ENCODE measurements around the gene PAX3.

DNA sequence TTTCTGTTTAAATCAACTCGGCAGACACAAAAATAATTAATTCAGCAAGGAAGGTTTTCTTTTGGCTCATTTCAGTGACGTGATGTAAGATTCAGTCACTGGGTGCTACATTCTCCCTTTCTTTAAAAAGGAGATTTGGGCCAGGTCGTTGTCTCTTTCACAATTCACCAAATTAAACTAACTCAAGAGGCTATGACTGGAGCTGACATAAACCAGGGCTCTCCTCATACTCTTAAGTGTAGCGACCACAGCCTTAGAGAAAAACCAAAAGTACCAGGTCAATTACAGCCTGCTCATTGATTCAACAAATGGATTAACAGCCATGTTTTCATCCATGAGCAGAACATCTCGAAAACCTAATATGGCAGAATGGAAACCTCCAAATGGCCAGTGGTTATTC, 85.7 kb downstream of the PAX3 start:
- no peak for TF ChIP-seq YY1 (IDR thresholded peaks at IDR 0.05; ENCODE audit: extremely low read depth, insufficient replicate concordance, low read depth, low read length)
- TF ChIP-seq, protein P1, sequence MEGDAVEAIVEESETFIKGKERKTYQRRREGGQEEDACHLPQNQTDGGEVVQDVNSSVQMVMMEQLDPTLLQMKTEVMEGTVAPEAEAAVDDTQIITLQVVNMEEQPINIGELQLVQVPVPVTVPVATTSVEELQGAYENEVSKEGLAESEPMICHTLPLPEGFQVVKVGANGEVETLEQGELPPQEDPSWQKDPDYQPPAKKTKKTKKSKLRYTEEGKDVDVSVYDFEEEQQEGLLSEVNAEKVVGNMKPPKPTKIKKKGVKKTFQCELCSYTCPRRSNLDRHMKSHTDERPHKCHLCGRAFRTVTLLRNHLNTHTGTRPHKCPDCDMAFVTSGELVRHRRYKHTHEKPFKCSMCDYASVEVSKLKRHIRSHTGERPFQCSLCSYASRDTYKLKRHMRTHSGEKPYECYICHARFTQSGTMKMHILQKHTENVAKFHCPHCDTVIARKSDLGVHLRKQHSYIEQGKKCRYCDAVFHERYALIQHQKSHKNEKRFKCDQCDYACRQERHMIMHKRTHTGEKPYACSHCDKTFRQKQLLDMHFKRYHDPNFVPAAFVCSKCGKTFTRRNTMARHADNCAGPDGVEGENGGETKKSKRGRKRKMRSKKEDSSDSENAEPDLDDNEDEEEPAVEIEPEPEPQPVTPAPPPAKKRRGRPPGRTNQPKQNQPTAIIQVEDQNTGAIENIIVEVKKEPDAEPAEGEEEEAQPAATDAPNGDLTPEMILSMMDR (IDR thresholded peaks at IDR 0.05 in 2 of 3, conservative IDR thresholded peaks at IDR 0.05 in 1 of 3; ENCODE audit: borderline replicate concordance in 1 of 3, insufficient read depth in 1 of 3, low read depth in 2 of 3, low read length in 2 of 3), result no peak
- no peak for TF ChIP-seq CEBPB (IDR thresholded peaks at IDR 0.05; ENCODE audit: low read depth)
